HepG2 (cell line): ENCODE data around the gene GGA1. TPM values are rescaled to one million over a fixed set of nuclear protein-coding genes. Genes with fewer than 3 reads are reported as not detected.
A peak's percentile ranks its signal among the peaks of the same experiment; 100 is the strongest.

ENCODE experiments used
- ATRX ChIP-seq: sonication (generic); formaldehyde crosslinking; IDR thresholded peaks from 2 replicates; pipeline ENCODE4 v1.4.0; 2020; ENCODE audit warnings: missing genetic modification reagents, borderline replicate concordance
- DBP ChIP-seq: sonication (generic); formaldehyde crosslinking; IDR thresholded peaks from 2 replicates; pipeline ENCODE4 v1.4.0; 2020; ENCODE audit warnings: missing genetic modification reagents; ENCODE audit errors: not compliant biosample characterization
- FOXJ3 ChIP-seq: sonication (generic); formaldehyde crosslinking; IDR thresholded peaks from 2 replicates; pipeline ENCODE4 v1.4.0; 2020; ENCODE audit warnings: missing genetic modification reagents, mild to moderate bottlenecking, borderline replicate concordance
- FOXO4 ChIP-seq: sonication (generic); formaldehyde crosslinking; conservative IDR thresholded peaks from 2 replicates; pipeline ENCODE4 v1.8.1; 2023; ENCODE audit warnings: missing genetic modification reagents
- HBP1 ChIP-seq: IDR thresholded peaks from 2 replicates; pipeline ENCODE4 v1.6.1; 2016; ENCODE audit warnings: low read depth, control low read depth
- HNF4G ChIP-seq, 2 experiments: sonication (generic) in 1 of 2; formaldehyde crosslinking in 1 of 2; IDR thresholded peaks; 2 replicates each; pipeline versions ENCODE4 v1.4.0 to v1.6.1; 2011 to 2020; ENCODE audit warnings: borderline replicate concordance in 2 of 2, low read depth in 2 of 2, mild to moderate bottlenecking in 2 of 2, low read length in 1 of 2, missing genetic modification reagents in 1 of 2, moderate library complexity in 1 of 2
- HOMEZ ChIP-seq: IDR thresholded peaks from 2 replicates; pipeline ENCODE4 v1.6.1; 2016; ENCODE audit warnings: low read depth
- KLF6 ChIP-seq: IDR thresholded peaks from 2 replicates; pipeline ENCODE4 v1.8.0; 2016; ENCODE audit warnings: missing biosample characterization, missing genetic modification reagents
- PAXIP1 ChIP-seq: sonication (generic); formaldehyde crosslinking; conservative IDR thresholded peaks from 2 replicates; pipeline ENCODE4 v1.4.0; 2020; ENCODE audit warnings: mild to moderate bottlenecking, missing genetic modification reagents, moderate library complexity
- PHF21A ChIP-seq: sonication (generic); formaldehyde crosslinking; IDR thresholded peaks from 2 replicates; pipeline ENCODE4 v1.5.0; 2020; ENCODE audit warnings: mild to moderate bottlenecking, missing genetic modification reagents
- RORA ChIP-seq: sonication (generic); formaldehyde crosslinking; IDR thresholded peaks from 2 replicates; pipeline ENCODE4 v1.5.0; 2020; ENCODE audit warnings: mild to moderate bottlenecking, missing genetic modification reagents, moderate library complexity
- SCMH1 ChIP-seq: sonication (generic); formaldehyde crosslinking; IDR thresholded peaks from 2 replicates; pipeline ENCODE4 v1.9.0; 2021; ENCODE audit warnings: missing genetic modification reagents, mild to moderate bottlenecking, borderline replicate concordance
- THRA ChIP-seq: sonication (generic); formaldehyde crosslinking; IDR thresholded peaks from 2 replicates; pipeline ENCODE4 v1.4.0; 2020; ENCODE audit warnings: missing genetic modification reagents, borderline replicate concordance
- TSC22D2 ChIP-seq: sonication (generic); formaldehyde crosslinking; IDR thresholded peaks from 2 replicates; pipeline ENCODE4 v1.5.1; 2020; ENCODE audit warnings: missing genetic modification reagents, mild to moderate bottlenecking, borderline replicate concordance
- WIZ ChIP-seq: sonication (generic); formaldehyde crosslinking; IDR thresholded peaks from 2 replicates; pipeline ENCODE4 v1.5.1; 2020; ENCODE audit warnings: mild to moderate bottlenecking, missing genetic modification reagents
- ZKSCAN1 ChIP-seq: fragments of 150-350 bp; IDR thresholded peaks from 2 replicates; pipeline ENCODE4 v1.6.1; 2014; ENCODE audit warnings: low read length
- ZNF556 ChIP-seq: sonication (generic); formaldehyde crosslinking; IDR thresholded peaks from 2 replicates; pipeline ENCODE4 v1.4.0; 2020; ENCODE audit warnings: mild to moderate bottlenecking, missing genetic modification reagents, borderline replicate concordance
- polyA plus RNA-seq, 8 experiments: library from polyadenylated mRNA; depleted of rRNA in 3 of 8; stranded (reverse) in 7 of 8; unstranded in 1 of 8; fragments of >200 nt; fragmentation: Illumina TruSeq in 4 of 8; extraction: Trizol in 4 of 8; gene quantifications; 2 replicates each; pipeline versions ENCODE4 v1.2.1 to v1.2.3, GENCODE V29; 2011 to 2016; ENCODE audit warnings: low read depth in 4 of 8, missing spikeins in 1 of 8, mixed read lengths in 1 of 8; ENCODE audit not compliant: insufficient read depth in 1 of 8
- total RNA-seq, 5 experiments: library from RNA; depleted of rRNA; stranded (reverse); fragments of >200 nt; fragmentation: Illumina TruSeq; extraction: Trizol; gene quantifications; 2 replicates each; pipeline ENCODE4 v1.2.3, GENCODE V29; 2016; ENCODE audit warnings: low read depth in 1 of 5

The GGA1 gene
- total and polyA plus RNA-seq, 2 of the 13 experiments (the other 11 are each of a cell fraction or from before 2014, with no cell fraction given), result 29.1 to 87.2 TPM

- TF ChIP-seq THRA (CRISPR knock-in tag) (peak; percentile 83; the same call in 1 of the 2 replicates), KLF6 (no peak), TSC22D2 (CRISPR knock-in tag) (peak; percentile 57; the same call in 1 of the 2 replicates), FOXJ3 (CRISPR knock-in tag) (0 out of 2 replicates have a peak, but pooled peaks have one; percentile 52), HBP1 (0 out of 2 replicates have a peak, but pooled peaks have one; percentile 17), ZNF556 (CRISPR knock-in tag) (peak; percentile 51; the same call in 1 of the 2 replicates), ZKSCAN1 (peak; percentile 23; the same call in 1 of the 2 replicates), HNF4G (IDR thresholded peaks at IDR 0.05; ENCODE audit: borderline replicate concordance, low read depth, low read length) (peak; percentile 78), HNF4G (CRISPR knock-in tag; IDR thresholded peaks at IDR 0.05; ENCODE audit: borderline replicate concordance, low read depth) (no peak), HOMEZ (CRISPR knock-in tag) (0 out of 2 replicates have a peak, but pooled peaks have one; percentile 36), DBP (no peak), PHF21A (CRISPR knock-in tag) (peak; percentile 38; the same call in 1 of the 2 replicates), FOXO4 (CRISPR knock-in tag) (no peak), RORA (CRISPR knock-in tag) (no peak), SCMH1 (CRISPR knock-in tag) (no peak), PAXIP1 (CRISPR knock-in tag) (peak; percentile 86), WIZ (no peak), ATRX (no peak)
Observed at GRCh38 chr22:37661160-37661924, 52.7 kb downstream of the GGA1 start (continued).
